ENCODE data around the gene FBXO38. TPM values are rescaled to one million over a fixed set of nuclear protein-coding genes. Genes with fewer than 3 reads are reported as not detected.

FBXO38 gene
- total RNA-seq, 1 experiment from 2014 or later: 35.8 TPM

GRCh38 chr5:148492351-148492750, 108.6 kb downstream of the FBXO38 start:
- no peak for DNase-seq (ENCODE audit: low spot score)
- ATAC-seq: no peak
- no peak for TF ChIP-seq FOXP1 (CRISPR knock-in tag; IDR thresholded peaks at IDR 0.05; ENCODE audit: borderline replicate concordance)
- no peak for TF ChIP-seq OVOL2 (CRISPR knock-in tag; IDR thresholded peaks at IDR 0.05; ENCODE audit: borderline replicate concordance)
- TF ChIP-seq FOXK1 (CRISPR knock-in tag; IDR thresholded peaks at IDR 0.05): no peak
- TF ChIP-seq ELF4 (CRISPR knock-in tag; IDR thresholded peaks at IDR 0.05; ENCODE audit: low read depth): no peak
- TF ChIP-seq, protein P1, sequence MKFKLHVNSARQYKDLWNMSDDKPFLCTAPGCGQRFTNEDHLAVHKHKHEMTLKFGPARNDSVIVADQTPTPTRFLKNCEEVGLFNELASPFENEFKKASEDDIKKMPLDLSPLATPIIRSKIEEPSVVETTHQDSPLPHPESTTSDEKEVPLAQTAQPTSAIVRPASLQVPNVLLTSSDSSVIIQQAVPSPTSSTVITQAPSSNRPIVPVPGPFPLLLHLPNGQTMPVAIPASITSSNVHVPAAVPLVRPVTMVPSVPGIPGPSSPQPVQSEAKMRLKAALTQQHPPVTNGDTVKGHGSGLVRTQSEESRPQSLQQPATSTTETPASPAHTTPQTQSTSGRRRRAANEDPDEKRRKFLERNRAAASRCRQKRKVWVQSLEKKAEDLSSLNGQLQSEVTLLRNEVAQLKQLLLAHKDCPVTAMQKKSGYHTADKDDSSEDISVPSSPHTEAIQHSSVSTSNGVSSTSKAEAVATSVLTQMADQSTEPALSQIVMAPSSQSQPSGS (CRISPR knock-in tag; IDR thresholded peaks at IDR 0.05; ENCODE audit: borderline replicate concordance, low read depth): no peak
- TF ChIP-seq PREB (CRISPR knock-in tag; IDR thresholded peaks at IDR 0.05; ENCODE audit: borderline replicate concordance): no peak
- no peak for TF ChIP-seq TEAD1 (CRISPR knock-in tag; IDR thresholded peaks at IDR 0.05)
- TF ChIP-seq, protein P2, sequence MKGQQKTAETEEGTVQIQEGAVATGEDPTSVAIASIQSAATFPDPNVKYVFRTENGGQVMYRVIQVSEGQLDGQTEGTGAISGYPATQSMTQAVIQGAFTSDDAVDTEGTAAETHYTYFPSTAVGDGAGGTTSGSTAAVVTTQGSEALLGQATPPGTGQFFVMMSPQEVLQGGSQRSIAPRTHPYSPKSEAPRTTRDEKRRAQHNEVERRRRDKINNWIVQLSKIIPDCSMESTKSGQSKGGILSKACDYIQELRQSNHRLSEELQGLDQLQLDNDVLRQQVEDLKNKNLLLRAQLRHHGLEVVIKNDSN (CRISPR knock-in tag; IDR thresholded peaks at IDR 0.05): no peak
- TF ChIP-seq, protein P3, sequence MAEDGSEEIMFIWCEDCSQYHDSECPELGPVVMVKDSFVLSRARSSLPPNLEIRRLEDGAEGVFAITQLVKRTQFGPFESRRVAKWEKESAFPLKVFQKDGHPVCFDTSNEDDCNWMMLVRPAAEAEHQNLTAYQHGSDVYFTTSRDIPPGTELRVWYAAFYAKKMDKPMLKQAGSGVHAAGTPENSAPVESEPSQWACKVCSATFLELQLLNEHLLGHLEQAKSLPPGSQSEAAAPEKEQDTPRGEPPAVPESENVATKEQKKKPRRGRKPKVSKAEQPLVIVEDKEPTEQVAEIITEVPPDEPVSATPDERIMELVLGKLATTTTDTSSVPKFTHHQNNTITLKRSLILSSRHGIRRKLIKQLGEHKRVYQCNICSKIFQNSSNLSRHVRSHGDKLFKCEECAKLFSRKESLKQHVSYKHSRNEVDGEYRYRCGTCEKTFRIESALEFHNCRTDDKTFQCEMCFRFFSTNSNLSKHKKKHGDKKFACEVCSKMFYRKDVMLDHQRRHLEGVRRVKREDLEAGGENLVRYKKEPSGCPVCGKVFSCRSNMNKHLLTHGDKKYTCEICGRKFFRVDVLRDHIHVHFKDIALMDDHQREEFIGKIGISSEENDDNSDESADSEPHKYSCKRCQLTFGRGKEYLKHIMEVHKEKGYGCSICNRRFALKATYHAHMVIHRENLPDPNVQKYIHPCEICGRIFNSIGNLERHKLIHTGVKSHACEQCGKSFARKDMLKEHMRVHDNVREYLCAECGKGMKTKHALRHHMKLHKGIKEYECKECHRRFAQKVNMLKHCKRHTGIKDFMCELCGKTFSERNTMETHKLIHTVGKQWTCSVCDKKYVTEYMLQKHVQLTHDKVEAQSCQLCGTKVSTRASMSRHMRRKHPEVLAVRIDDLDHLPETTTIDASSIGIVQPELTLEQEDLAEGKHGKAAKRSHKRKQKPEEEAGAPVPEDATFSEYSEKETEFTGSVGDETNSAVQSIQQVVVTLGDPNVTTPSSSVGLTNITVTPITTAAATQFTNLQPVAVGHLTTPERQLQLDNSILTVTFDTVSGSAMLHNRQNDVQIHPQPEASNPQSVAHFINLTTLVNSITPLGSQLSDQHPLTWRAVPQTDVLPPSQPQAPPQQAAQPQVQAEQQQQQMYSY (CRISPR knock-in tag; IDR thresholded peaks at IDR 0.05): no peak
- TF ChIP-seq CREM (CRISPR knock-in tag; IDR thresholded peaks at IDR 0.05): no peak
- no peak for TF ChIP-seq CTCF (IDR thresholded peaks at IDR 0.05)
- TF ChIP-seq, protein P4, sequence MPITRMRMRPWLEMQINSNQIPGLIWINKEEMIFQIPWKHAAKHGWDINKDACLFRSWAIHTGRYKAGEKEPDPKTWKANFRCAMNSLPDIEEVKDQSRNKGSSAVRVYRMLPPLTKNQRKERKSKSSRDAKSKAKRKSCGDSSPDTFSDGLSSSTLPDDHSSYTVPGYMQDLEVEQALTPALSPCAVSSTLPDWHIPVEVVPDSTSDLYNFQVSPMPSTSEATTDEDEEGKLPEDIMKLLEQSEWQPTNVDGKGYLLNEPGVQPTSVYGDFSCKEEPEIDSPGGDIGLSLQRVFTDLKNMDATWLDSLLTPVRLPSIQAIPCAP (CRISPR knock-in tag; IDR thresholded peaks at IDR 0.05): no peak
- no peak for TF ChIP-seq ZNF671 (CRISPR knock-in tag; IDR thresholded peaks at IDR 0.05)
- TF ChIP-seq NFE2L1 (CRISPR knock-in tag; IDR thresholded peaks at IDR 0.05): no peak
- TF ChIP-seq, protein P5, sequence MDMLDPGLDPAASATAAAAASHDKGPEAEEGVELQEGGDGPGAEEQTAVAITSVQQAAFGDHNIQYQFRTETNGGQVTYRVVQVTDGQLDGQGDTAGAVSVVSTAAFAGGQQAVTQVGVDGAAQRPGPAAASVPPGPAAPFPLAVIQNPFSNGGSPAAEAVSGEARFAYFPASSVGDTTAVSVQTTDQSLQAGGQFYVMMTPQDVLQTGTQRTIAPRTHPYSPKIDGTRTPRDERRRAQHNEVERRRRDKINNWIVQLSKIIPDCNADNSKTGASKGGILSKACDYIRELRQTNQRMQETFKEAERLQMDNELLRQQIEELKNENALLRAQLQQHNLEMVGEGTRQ (CRISPR knock-in tag; IDR thresholded peaks at IDR 0.05): no peak
- TF ChIP-seq KAT7 (CRISPR knock-in tag; IDR thresholded peaks at IDR 0.05; ENCODE audit: borderline replicate concordance): no peak
- TF ChIP-seq, protein P6, sequence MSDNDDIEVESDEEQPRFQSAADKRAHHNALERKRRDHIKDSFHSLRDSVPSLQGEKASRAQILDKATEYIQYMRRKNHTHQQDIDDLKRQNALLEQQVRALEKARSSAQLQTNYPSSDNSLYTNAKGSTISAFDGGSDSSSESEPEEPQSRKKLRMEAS (CRISPR knock-in tag; IDR thresholded peaks at IDR 0.05): no peak
- TF ChIP-seq ZNF416 (CRISPR knock-in tag; IDR thresholded peaks at IDR 0.05): no peak
- no peak for TF ChIP-seq SP1 (CRISPR knock-in tag; conservative IDR thresholded peaks at IDR 0.05)
- TF ChIP-seq ETV6 (CRISPR knock-in tag; IDR thresholded peaks at IDR 0.05): no peak
- ChIA-PET CTCF (interaction anchor here (1.1 to 1.2 kb wide), 2 partner anchors 94 to 328 kb away, joined by 3 to 4 read pairs; no protein-coding TSS in a partner anchor), POLR2A (no interaction called here)
- Mint-ChIP-seq H3K36me3 (no peaks in the 10 kb centered on the region), H3K4me3 (no peak overlapping the region), H3K27me3 (ENCODE audit: low read depth) (peaks cover 21% of the 10 kb centered on the region), H3K4me1 (no peaks in the 10 kb centered on the region), H3K9me3 (no peaks in the 10 kb centered on the region), H3K27ac (no peak overlapping the region)
